H1 (cell line): ENCODE data around the gene EEIG1. TPM values are rescaled to one million over a fixed set of nuclear protein-coding genes. Genes with fewer than 3 reads are reported as not detected.

Source experiments
- CTCF ChIA-PET: fragments of 300-600 bp; sonication (Branson Sonifier 250); formaldehyde crosslinking; loops from one replicate; lab custom pipeline; 2021; ENCODE audit not compliant: partially characterized antibody; lab: Charles Lee
- POLR2A ChIA-PET: fragments of 300-600 bp; sonication (Branson Sonifier 250); formaldehyde crosslinking; loops from one replicate; lab custom pipeline; 2021; ENCODE audit warnings: inconsistent platforms; ENCODE audit not compliant: partially characterized antibody; lab: Charles Lee
- DNase-seq, 2 experiments: peaks; one replicate each; pipeline versions ENCODE4 v3.0.0 to v3.0.0-alpha.2; 2010 to 2022; ENCODE audit warnings: low spot score in 2 of 2, low read depth in 1 of 2, mixed read lengths in 1 of 2
- FAIRE-seq: peaks from 2 replicates; lab custom pipeline; 2011; peaks lifted over from hg19 to GRCh38; lab: Jason Lieb, UNC
- H2AFZ ChIP-seq: 2 replicates; pipeline ENCODE4 v1.8.1; 2012; ENCODE audit warnings: low read length, inconsistent platforms
- H2AK5ac ChIP-seq: 2 replicates; pipeline ENCODE4 v1.6.1; 2013; ENCODE audit warnings: low read depth, low read length
- H2BK120ac ChIP-seq: replicated peaks from 2 replicates; pipeline ENCODE3; 2013; ENCODE audit warnings: low read depth, low read length, inconsistent platforms
- H2BK12ac ChIP-seq: 2 replicates; pipeline ENCODE4 v1.6.1; 2013; ENCODE audit warnings: low read depth, low read length
- H2BK15ac ChIP-seq: 2 replicates; pipeline ENCODE4 v1.6.1; 2013; ENCODE audit warnings: low read length
- H2BK20ac ChIP-seq: 2 replicates; pipeline ENCODE4 v1.6.1; 2013; ENCODE audit warnings: low read length
- H2BK5ac ChIP-seq: 2 replicates; pipeline ENCODE4 v1.6.1; 2013; ENCODE audit warnings: low read depth, low read length
- H3K14ac ChIP-seq: 2 replicates; pipeline ENCODE4 v1.6.1; 2013; ENCODE audit warnings: inconsistent platforms; ENCODE audit not compliant: insufficient read length
- H3K18ac ChIP-seq: 2 replicates; pipeline ENCODE4 v1.6.1; 2013; ENCODE audit warnings: low read length; ENCODE audit errors: extremely low read depth
- H3K23ac ChIP-seq: 2 replicates; pipeline ENCODE4 v1.6.1; 2013; ENCODE audit warnings: inconsistent platforms; ENCODE audit not compliant: insufficient read length
- H3K23me2 ChIP-seq: 2 replicates; pipeline ENCODE4 v1.6.1; 2013; ENCODE audit warnings: low read depth, low read length
- H3K27ac ChIP-seq: 2 replicates; pipeline ENCODE4 v1.6.1; 2011; ENCODE audit warnings: low read depth, low read length, inconsistent platforms
- H3K27me3 ChIP-seq, 4 experiments: replicated peaks in 1 of 4; 1 replicate in 1 of 4; 2 replicates in 3 of 4; pipeline versions ENCODE4 v1.6.1 to v1.8.1; 2011 to 2013; ENCODE audit warnings: low read length in 3 of 4, mild to moderate bottlenecking in 3 of 4, inconsistent platforms in 2 of 4, mixed read lengths in 2 of 4, moderate library complexity in 1 of 4; ENCODE audit not compliant: control insufficient read depth in 3 of 4, insufficient read depth in 3 of 4; ENCODE audit errors: extremely low read depth in 1 of 4
- H3K36me3 ChIP-seq, 4 experiments: 2 replicates each; pipeline versions ENCODE4 v1.6.1 to v1.8.1; 2011 to 2013; ENCODE audit warnings: mild to moderate bottlenecking in 4 of 4, low read length in 3 of 4, moderate library complexity in 2 of 4, control low read depth in 1 of 4, inconsistent platforms in 1 of 4; ENCODE audit not compliant: insufficient read depth in 4 of 4, control insufficient read depth in 2 of 4
- H3K4ac ChIP-seq: replicated peaks from 2 replicates; pipeline ENCODE3; 2013; ENCODE audit warnings: low read length, low read depth, mixed read lengths, inconsistent platforms; ENCODE audit not compliant: insufficient read length
- H3K4me1 ChIP-seq, 4 experiments: replicated peaks in 1 of 4; 1 replicate in 1 of 4; 2 replicates in 3 of 4; pipeline versions ENCODE4 v1.6.1 to v1.8.1; 2011 to 2013; ENCODE audit warnings: low read length in 3 of 4, inconsistent platforms in 2 of 4, mixed read lengths in 1 of 4; ENCODE audit not compliant: insufficient read depth in 4 of 4, control insufficient read depth in 3 of 4
- H3K4me2 ChIP-seq, 2 experiments: 2 replicates each; pipeline versions ENCODE4 v1.6.1 to v1.8.1; 2011 to 2013; ENCODE audit warnings: low read depth in 2 of 2, low read length in 2 of 2, control low read depth in 1 of 2, inconsistent platforms in 1 of 2, mild to moderate bottlenecking in 1 of 2; ENCODE audit not compliant: insufficient read depth in 1 of 2
- H3K4me3 ChIP-seq, 4 experiments: fragments of 200-600, 300-600 bp in 1 of 4; sonication (generic), shearing (Covaris generic), sonication (Bioruptor Twin) in 1 of 4; 2 replicates each; pipeline versions ENCODE4 v1.5.1 to v1.8.1; 2011 to 2016; ENCODE audit warnings: low read length in 4 of 4, low read depth in 3 of 4, control low read depth in 2 of 4, inconsistent platforms in 2 of 4, mild to moderate bottlenecking in 2 of 4, mixed read lengths in 1 of 4, moderate library complexity in 1 of 4; ENCODE audit not compliant: insufficient read depth in 2 of 4; ENCODE audit errors: extremely low read depth in 1 of 4
- H3K56ac ChIP-seq: replicated peaks from 2 replicates; pipeline ENCODE3; 2013; ENCODE audit warnings: low read depth, mild to moderate bottlenecking, mixed read lengths, low read length, inconsistent platforms; ENCODE audit not compliant: insufficient read length
- H3K79me1 ChIP-seq: 2 replicates; pipeline ENCODE4 v1.6.1; 2013; ENCODE audit warnings: low read depth, low read length, control low read depth
- H3K79me2 ChIP-seq, 2 experiments: 2 replicates each; pipeline versions ENCODE4 v1.6.1 to v1.8.1; 2012 to 2013; ENCODE audit warnings: low read length in 2 of 2, mild to moderate bottlenecking in 2 of 2, inconsistent platforms in 1 of 2; ENCODE audit not compliant: insufficient read depth in 2 of 2, control insufficient read depth in 1 of 2
- H3K9ac ChIP-seq, 4 experiments: replicated peaks in 1 of 4; 1 replicate in 1 of 4; 2 replicates in 3 of 4; pipeline versions ENCODE4 v1.6.1 to v1.8.1; 2011 to 2013; ENCODE audit warnings: low read depth in 3 of 4, low read length in 3 of 4, control low read depth in 2 of 4, mild to moderate bottlenecking in 2 of 4, moderate library complexity in 2 of 4, inconsistent platforms in 1 of 4; ENCODE audit errors: extremely low read depth in 1 of 4
- H3K9me3 ChIP-seq, 2 experiments: 2 replicates each; pipeline versions ENCODE4 v1.6.1 to v1.8.1; 2012 to 2013; ENCODE audit warnings: mild to moderate bottlenecking in 2 of 2, moderate library complexity in 2 of 2, control low read depth in 1 of 2, inconsistent platforms in 1 of 2, low read depth in 1 of 2, low read length in 1 of 2, mixed read lengths in 1 of 2; ENCODE audit not compliant: insufficient read depth in 2 of 2
- H4K20me1 ChIP-seq, 2 experiments: replicated peaks in 1 of 2; 2 replicates each; pipeline versions ENCODE3 to v1.8.1; 2011 to 2013; ENCODE audit warnings: inconsistent platforms in 2 of 2, low read length in 2 of 2, mild to moderate bottlenecking in 1 of 2; ENCODE audit not compliant: insufficient read depth in 2 of 2, control insufficient read depth in 1 of 2
- H4K5ac ChIP-seq: 2 replicates; pipeline ENCODE4 v1.6.1; 2013; ENCODE audit warnings: low read length, low read depth, mixed read lengths, inconsistent platforms; ENCODE audit not compliant: insufficient read length
- H4K8ac ChIP-seq: 2 replicates; pipeline ENCODE4 v1.8.0; 2013; ENCODE audit warnings: mild to moderate bottlenecking, moderate library complexity, low read length, inconsistent platforms; ENCODE audit not compliant: insufficient read depth; ENCODE audit errors: extremely low read depth
- H4K91ac ChIP-seq: replicated peaks from 2 replicates; pipeline ENCODE3; 2013; ENCODE audit warnings: low read length, mixed read lengths, inconsistent platforms; ENCODE audit not compliant: insufficient read length
- EGR1 ChIP-seq: IDR thresholded peaks from 2 replicates; pipeline ENCODE4 v1.6.1; 2011; ENCODE audit warnings: low read depth, low read length, borderline replicate concordance
- JUN ChIP-seq: IDR thresholded peaks from 2 replicates; pipeline ENCODE4 v1.6.1; 2011; ENCODE audit warnings: low read depth, mild to moderate bottlenecking, improper control_type of control experiment, low read length
- SRF ChIP-seq: IDR thresholded peaks from 2 replicates; pipeline ENCODE4 v1.6.1; 2011; ENCODE audit warnings: mild to moderate bottlenecking, low read depth, low read length, moderate library complexity
- SUZ12 ChIP-seq: fragments of 200-600 bp; sonication (generic); IDR thresholded peaks from 2 replicates; pipeline ENCODE4 v1.6.1; 2012; ENCODE audit warnings: mild to moderate bottlenecking, inconsistent platforms, low read length, moderate library complexity, mixed read lengths
- WGBS, 2 experiments: shearing (Covaris generic) in 1 of 2; methylation state at CpG; one replicate each; pipeline versions ENCODE4 v1.1.6 to v1.1.7; 2013 to 2015; ENCODE audit warnings: low lambda C conversion rate in 2 of 2, mixed read lengths in 2 of 2, inconsistent platforms in 1 of 2, low coverage in 1 of 2, missing lambda C conversion rate in 1 of 2; ENCODE audit not compliant: insufficient replicate concordance in 2 of 2, insufficient coverage in 1 of 2, insufficient read length in 1 of 2; ENCODE audit errors: extremely low coverage in 1 of 2, missing lambda C conversion rate in 1 of 2; 5-methylcytosine and 5-hydroxymethylcytosine counted together
- polyA plus RNA-seq, 7 experiments: library from polyadenylated mRNA; depleted of rRNA in 3 of 7; stranded (reverse) in 5 of 7; unstranded in 2 of 7; fragments of >200 nt in 5 of 7; fragments of 200-250 nt in 2 of 7; gene quantifications; 1 replicate in 5 of 7; 2 replicates in 1 of 7; 4 replicates in 1 of 7; pipeline versions ENCODE4 v1.2.1 to v1.2.3, GENCODE V29; 2011 to 2013; ENCODE audit warnings: missing spikeins in 2 of 7, mixed read lengths in 2 of 7
- total RNA-seq: library from RNA; stranded (reverse); fragmentation: NEBNext Ultra II Directional; extraction: Animal tissue kit (Norgen Biotek cat#: 25700); gene quantifications from 2 replicates; pipeline ENCODE4 v1.2.1, GENCODE V29; 2021
- TF ChIP-seq, protein P1 (sequence below): IDR thresholded peaks from 2 replicates; pipeline ENCODE4 v1.6.1; 2012; ENCODE audit warnings: inconsistent platforms
- TF ChIP-seq, protein P2 (sequence below): IDR thresholded peaks from 2 replicates; pipeline ENCODE4 v1.6.1; 2011; ENCODE audit warnings: low read length, improper control_type of control experiment

Gene EEIG1
- total and polyA plus RNA-seq, 2 of the 8 experiments (the other 6 are each of a cell fraction or from before 2014, with no cell fraction given): 29.8 to 50.8 TPM

DNA sequence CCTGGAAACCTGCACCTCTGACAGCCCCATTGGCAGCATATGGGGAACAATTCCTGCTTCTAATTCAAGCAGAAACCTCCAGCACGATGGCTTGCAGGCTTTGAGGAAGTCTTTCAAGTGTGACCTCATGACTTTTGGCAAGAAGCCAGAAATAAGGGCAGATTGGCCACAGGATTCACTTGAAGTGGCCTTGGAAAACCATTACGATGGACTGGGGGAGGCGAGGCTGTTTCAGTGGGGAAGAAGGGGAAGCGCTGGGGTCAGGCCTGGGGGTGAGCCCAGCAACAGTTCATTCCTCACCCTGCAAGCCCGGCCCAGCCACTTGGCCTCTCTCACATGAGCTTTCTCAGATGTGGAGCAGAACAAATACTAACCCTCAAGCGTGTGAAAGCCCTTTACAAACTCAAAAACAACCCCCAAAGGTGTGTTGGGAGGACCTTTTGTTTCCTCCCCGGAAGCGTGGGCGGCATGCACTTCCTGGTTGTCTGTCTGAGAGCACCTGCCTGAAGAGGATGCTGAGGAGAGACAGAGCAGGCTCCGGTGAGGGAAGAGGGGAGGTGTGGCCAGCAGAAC, 26.9 kb upstream of the EEIG1 start:
- Histone ChIP-seq H3K4me2 (no peak overlapping the region), H3K23me2 (no peaks in the 10 kb centered on the region), H3K56ac (no peak overlapping the region), H3K9me3 (peaks cover 0 to 3% of the 10 kb centered on the region in 2 experiments; a peak in 1 of 4 replicates), H4K20me1 (no peaks in the 10 kb centered on the region), H3K79me1 (no peaks in the 10 kb centered on the region; the same call in 1 of the 2 replicates), H3K27ac (no peak overlapping the region), H3K23ac (no peak overlapping the region), H3K18ac (no peak overlapping the region), H2BK12ac (0 out of 2 replicates have a peak overlapping the region, but pooled peaks have one; percentile 27), H4K5ac (no peak overlapping the region), H4K91ac (no peak overlapping the region), H2AFZ (no peak overlapping the region), H2BK5ac (no peak overlapping the region), H2BK120ac (no peak overlapping the region), H3K14ac (no peak overlapping the region), H4K8ac (no peak overlapping the region), H2BK15ac (no peak overlapping the region), H3K4ac (no peak overlapping the region), H3K36me3 (no peaks in the 10 kb centered on the region), H3K79me2 (no peaks in the 10 kb centered on the region), H2BK20ac (peak overlapping the region; percentile 48; the same call in 1 of the 2 replicates), H2AK5ac (no peak overlapping the region), H3K27me3 (no peaks in the 10 kb centered on the region), H3K9ac (no peak overlapping the region), H3K4me1 (peaks cover 4 to 7% (median 6%) of the 10 kb centered on the region in 4 experiments; a peak in 6 of 7 replicates), H3K4me3 (no peak overlapping the region)
- WGBS, 2 experiments: 78% methylated on average over 10 of the region's 10 CpGs; no CpG with 5 or more reads in 1 of the 2 experiments
- TF ChIP-seq JUN: no peak
- TF ChIP-seq SRF: no peak
- TF ChIP-seq SUZ12: no peak
- TF ChIP-seq, protein P1, sequence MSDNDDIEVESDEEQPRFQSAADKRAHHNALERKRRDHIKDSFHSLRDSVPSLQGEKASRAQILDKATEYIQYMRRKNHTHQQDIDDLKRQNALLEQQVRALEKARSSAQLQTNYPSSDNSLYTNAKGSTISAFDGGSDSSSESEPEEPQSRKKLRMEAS: 0 out of 2 replicates have a peak, but pooled peaks have one; percentile 13
- peak; percentile 94 for TF ChIP-seq EGR1
- TF ChIP-seq, protein P2, sequence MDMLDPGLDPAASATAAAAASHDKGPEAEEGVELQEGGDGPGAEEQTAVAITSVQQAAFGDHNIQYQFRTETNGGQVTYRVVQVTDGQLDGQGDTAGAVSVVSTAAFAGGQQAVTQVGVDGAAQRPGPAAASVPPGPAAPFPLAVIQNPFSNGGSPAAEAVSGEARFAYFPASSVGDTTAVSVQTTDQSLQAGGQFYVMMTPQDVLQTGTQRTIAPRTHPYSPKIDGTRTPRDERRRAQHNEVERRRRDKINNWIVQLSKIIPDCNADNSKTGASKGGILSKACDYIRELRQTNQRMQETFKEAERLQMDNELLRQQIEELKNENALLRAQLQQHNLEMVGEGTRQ: no peak
- CTCF ChIA-PET: interaction anchor here (0.9 to 2.1 kb wide), 4 partner anchors 27 to 65 kb away, joined by 3 to 10 read pairs (median 4); no protein-coding TSS in a partner anchor
- DNase-seq (no peak), FAIRE-seq (no peak)
- POLR2A ChIA-PET: interaction anchor here (0.6 to 1.0 kb wide), 2 partner anchors 18 to 31 kb away, joined by 3 read pairs; no protein-coding TSS in a partner anchor
